Spleen (tissue), 11 donors: Measurements from ENCODE around the gene SLC7A14. TPM values are rescaled to one million over a fixed set of nuclear protein-coding genes. Genes with fewer than 3 reads are reported as not detected.

Source experiments
- DNase-seq: peaks from one replicate; pipeline ENCODE4 v3.0.0-alpha.2; 2020
- H3K27ac ChIP-seq, 8 donors: fragments of 200-600 bp; sonication (generic) in 7 of 8; 1 replicate in 4 of 8; 2 replicates in 4 of 8; pipeline versions ENCODE4 v1.5.0 to v1.8.0; 2016 to 2021; ENCODE audit warnings: inconsistent platforms in 4 of 8, mild to moderate bottlenecking in 4 of 8, moderate library complexity in 1 of 8
- H3K27me3 ChIP-seq, 7 donors: fragments of 200-600 bp; sonication (generic) in 6 of 7; replicated peaks in 1 of 7; 1 replicate in 4 of 7; 2 replicates in 3 of 7; pipeline versions ENCODE4 v1.5.0 to v1.8.0; 2016 to 2021; ENCODE audit warnings: inconsistent platforms in 3 of 7, mild to moderate bottlenecking in 1 of 7
- H3K36me3 ChIP-seq, 6 donors: fragments of 200-600 bp; sonication (generic) in 5 of 6; 1 replicate in 4 of 6; 2 replicates in 2 of 6; pipeline versions ENCODE4 v1.5.0 to v1.8.0; 2016 to 2021; ENCODE audit warnings: inconsistent platforms in 2 of 6
- H3K4me1 ChIP-seq, 6 donors: fragments of 200-600 bp; sonication (generic) in 5 of 6; 1 replicate in 3 of 6; 2 replicates in 3 of 6; pipeline versions ENCODE4 v1.5.0 to v1.8.0; 2016 to 2021; ENCODE audit warnings: inconsistent platforms in 3 of 6
- H3K4me3 ChIP-seq, 8 donors: fragments of 200-600 bp; sonication (generic) in 7 of 8; 1 replicate in 4 of 8; 2 replicates in 4 of 8; pipeline versions ENCODE4 v1.5.0 to v1.8.0; 2016 to 2021; ENCODE audit warnings: inconsistent platforms in 4 of 8, mild to moderate bottlenecking in 4 of 8, moderate library complexity in 2 of 8
- H3K9me3 ChIP-seq, 8 donors: fragments of 200-600 bp; sonication (generic) in 7 of 8; 1 replicate in 4 of 8; 2 replicates in 4 of 8; pipeline versions ENCODE4 v1.5.0 to v1.8.0; 2016 to 2021; ENCODE audit warnings: inconsistent platforms in 4 of 8
- POLR2A ChIP-seq, 3 donors: fragments of 450-650 bp; IDR thresholded peaks; one replicate each; pipeline ENCODE4 v1.5.1; 2017; ENCODE audit warnings: antibody characterized with exemption in 3 of 3, mild to moderate bottlenecking in 1 of 3
- POLR2AphosphoS5 ChIP-seq, 3 donors: sonication (generic); formaldehyde crosslinking; IDR thresholded peaks; one replicate each; pipeline ENCODE4 v1.5.1; 2017; ENCODE audit warnings: antibody characterized with exemption in 3 of 3
- WGBS, 5 donors: extraction: QIAGEN DNeasy Blood & Tissue Kit in 3 of 5; methylation state at CpG; one replicate each; pipeline versions ENCODE4 v1.1.5 to v1.1.7; 2013 to 2018; 5-methylcytosine and 5-hydroxymethylcytosine counted together
- intact Hi-C: fragments of 100-400 bp; cut with DNase I; formaldehyde crosslinking; loops from one replicate; pipeline ENCODE4 v1.15.0; 2023; ENCODE audit warnings: low total_unique reads
- polyA plus RNA-seq, 3 donors: library from polyadenylated mRNA; stranded (reverse); fragments of 200-250 nt; gene quantifications; one replicate each; pipeline ENCODE4 v1.2.1, GENCODE V29; 2013
- total RNA-seq, 7 donors: library from RNA; depleted of rRNA in 3 of 7; stranded (reverse); fragments of >200 nt in 3 of 7; fragmentation: NEBNext Ultra II Directional in 4 of 7; extraction: Animal tissue kit (Norgen Biotek cat#: 25700) in 4 of 7; gene quantifications; one replicate each; pipeline versions ENCODE4 v1.1.0 to v1.2.1, GENCODE V29; 2016 to 2021
- TF ChIP-seq, protein P1 (sequence below), 11 experiments: fragments of 200-600 bp in 7 of 11; fragments of 450-650 bp in 4 of 11; sonication (generic) in 4 of 11; IDR thresholded peaks in 8 of 11; conservative IDR thresholded peaks in 3 of 11; 1 replicate in 7 of 11; 2 replicates in 4 of 11; pipeline versions ENCODE4 v1.4.0 to v1.8.0; 2016 to 2021; ENCODE audit warnings: antibody characterized with exemption in 11 of 11, inconsistent platforms in 4 of 11, mild to moderate bottlenecking in 1 of 11
- donor health status: healthy with polysubstance abuse.
- donor health status: DM: no; HTN: no; CAD: no; lungs with moderate emphysema.
- donor health status: DM: no; HTN: no; CAD: no.
- donor health status: Bipolar disorder and iron deficiency.
- donor health status: healthy.
- donor health status: DM: no; HTN: no; CAD: no.
- donor health status: DM: yes; HTN: yes; CAD: no.

The SLC7A14 gene
- total and polyA plus RNA-seq, 10 donors = under 0.01 TPM; not detected in 9

DNA sequence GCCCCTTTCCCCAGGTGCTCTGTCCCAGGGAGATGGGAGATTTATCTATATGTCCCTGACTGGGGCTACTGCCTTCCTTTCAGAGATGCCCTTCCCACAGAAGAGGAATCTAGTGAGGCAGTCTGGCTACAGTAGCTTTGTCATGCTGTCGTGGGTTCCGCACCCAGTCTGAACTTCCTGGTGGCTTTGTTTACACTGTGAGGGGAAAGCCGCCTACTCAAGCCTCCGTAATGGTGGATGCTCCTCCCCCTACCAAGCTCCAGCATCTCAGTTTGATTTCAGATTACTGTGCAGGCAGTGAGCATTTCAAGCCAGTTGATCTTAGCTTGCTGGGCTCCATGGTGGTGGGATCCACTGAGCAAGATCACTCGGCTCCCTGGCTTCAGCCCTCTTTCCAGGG lies 35.4 kb upstream of the SLC7A14 start:
- Histone ChIP-seq H3K27me3 (peaks cover 0 to 31% (median 0%) of the 10 kb centered on the region in 7 donors), H3K27ac (no peak overlapping the region), H3K9me3 (peaks cover 0 to 14% (median 0%) of the 10 kb centered on the region in 8 donors), H3K4me3 (no peak overlapping the region), H3K36me3 (no peaks in the 10 kb centered on the region), H3K4me1 (no peaks in the 10 kb centered on the region)
- intact Hi-C loops = no loop called here
- no peak for DNase-seq
- TF ChIP-seq, protein P1, sequence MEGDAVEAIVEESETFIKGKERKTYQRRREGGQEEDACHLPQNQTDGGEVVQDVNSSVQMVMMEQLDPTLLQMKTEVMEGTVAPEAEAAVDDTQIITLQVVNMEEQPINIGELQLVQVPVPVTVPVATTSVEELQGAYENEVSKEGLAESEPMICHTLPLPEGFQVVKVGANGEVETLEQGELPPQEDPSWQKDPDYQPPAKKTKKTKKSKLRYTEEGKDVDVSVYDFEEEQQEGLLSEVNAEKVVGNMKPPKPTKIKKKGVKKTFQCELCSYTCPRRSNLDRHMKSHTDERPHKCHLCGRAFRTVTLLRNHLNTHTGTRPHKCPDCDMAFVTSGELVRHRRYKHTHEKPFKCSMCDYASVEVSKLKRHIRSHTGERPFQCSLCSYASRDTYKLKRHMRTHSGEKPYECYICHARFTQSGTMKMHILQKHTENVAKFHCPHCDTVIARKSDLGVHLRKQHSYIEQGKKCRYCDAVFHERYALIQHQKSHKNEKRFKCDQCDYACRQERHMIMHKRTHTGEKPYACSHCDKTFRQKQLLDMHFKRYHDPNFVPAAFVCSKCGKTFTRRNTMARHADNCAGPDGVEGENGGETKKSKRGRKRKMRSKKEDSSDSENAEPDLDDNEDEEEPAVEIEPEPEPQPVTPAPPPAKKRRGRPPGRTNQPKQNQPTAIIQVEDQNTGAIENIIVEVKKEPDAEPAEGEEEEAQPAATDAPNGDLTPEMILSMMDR (IDR thresholded peaks at IDR 0.05 in 8 of 11, conservative IDR thresholded peaks at IDR 0.05 in 3 of 11) = no peak
- 72 to 85% (median 79%) methylated on average over 5 of the region's 5 CpGs for WGBS, 5 donors

GRCh38 chr3:170614214-170614966 lies 28.5 kb upstream of the SLC7A14 start:
- TF ChIP-seq POLR2A (IDR thresholded peaks at IDR 0.05) = no peak
- TF ChIP-seq, protein P1 (IDR thresholded peaks at IDR 0.05 in 8 of 11, conservative IDR thresholded peaks at IDR 0.05 in 3 of 11) = no peak
- no peak for TF ChIP-seq POLR2AphosphoS5 (IDR thresholded peaks at IDR 0.05)
- Histone ChIP-seq H3K4me3 (no peak overlapping the region), H3K9me3 (peaks cover 0 to 22% (median 8%) of the 10 kb centered on the region in 8 donors), H3K4me1 (no peaks in the 10 kb centered on the region), H3K27me3 (no peaks in the 10 kb centered on the region), H3K36me3 (no peaks in the 10 kb centered on the region), H3K27ac (no peak overlapping the region)
- 56 to 74% (median 64%) methylated on average over 5 of the region's 5 CpGs for WGBS, 5 donors
- intact Hi-C loops = no loop called here
- no peak for DNase-seq

- H3K27ac ChIP-seq = no peak overlapping the region
- H3K4me1 ChIP-seq = no peaks in the 10 kb centered on the region
- H3K27me3 ChIP-seq = no peaks in the 10 kb centered on the region
- no peaks in the 10 kb centered on the region for H3K36me3 ChIP-seq
- TF ChIP-seq, protein P1 (IDR thresholded peaks at IDR 0.05 in 8 of 11, conservative IDR thresholded peaks at IDR 0.05 in 3 of 11) = no peak
- TF ChIP-seq POLR2AphosphoS5 (IDR thresholded peaks at IDR 0.05) (no peak), POLR2A (IDR thresholded peaks at IDR 0.05) (no peak)
- intact Hi-C loops = no loop called here
- peaks cover 0 to 14% (median 7%) of the 10 kb centered on the region in 8 donors for H3K9me3 ChIP-seq
- no peak overlapping the region for H3K4me3 ChIP-seq
- DNase-seq = no peak
- WGBS, 5 donors = 74 to 84% (median 84%) methylated on average over 2 of the region's 2 CpGs
These were observed 25.9 kb upstream of the SLC7A14 start for GRCh38 chr3:170611751-170612150.

- Histone ChIP-seq H3K4me1 (no peaks in the 10 kb centered on the region), H3K27ac (no peak overlapping the region), H3K4me3 (no peak overlapping the region), H3K9me3 (peaks cover 0 to 3% (median under 1%) of the 10 kb centered on the region in 8 donors), H3K27me3 (no peaks in the 10 kb centered on the region), H3K36me3 (no peaks in the 10 kb centered on the region)
- TF ChIP-seq, protein P1 (IDR thresholded peaks at IDR 0.05 in 8 of 11, conservative IDR thresholded peaks at IDR 0.05 in 3 of 11) = no peak
- no peak for TF ChIP-seq POLR2A (IDR thresholded peaks at IDR 0.05)
- TF ChIP-seq POLR2AphosphoS5 (IDR thresholded peaks at IDR 0.05) = no peak
- intact Hi-C loops = no loop called here
- no peak for DNase-seq
- 89 to 94% (median 91%) methylated on average over 8 of the region's 8 CpGs for WGBS, 5 donors
These were observed 24.5 kb upstream of the SLC7A14 start for GRCh38 chr3:170610321-170610884.
